ENCODE data around the gene CLDN6. TPM values are rescaled to one million over a fixed set of nuclear protein-coding genes. Genes with fewer than 3 reads are reported as not detected.

Gene CLDN6
- total and polyA plus RNA-seq, 9 of the 15 experiments (the other 6 are each of a cell fraction or from before 2014, with no cell fraction given): 0.22 to 0.75 (median 0.38) TPM; not detected in 3

- peak; percentile 92 for TF ChIP-seq BCOR (IDR thresholded peaks at IDR 0.05)
- TF ChIP-seq NELFE (IDR thresholded peaks at IDR 0.05; ENCODE audit: insufficient read depth, insufficient read length): no peak
- no peak for TF ChIP-seq NUFIP1 (IDR thresholded peaks at IDR 0.05; ENCODE audit: partially characterized antibody)
- peak; percentile 72; the same call in 1 of the 2 replicates for TF ChIP-seq MTA1 (IDR thresholded peaks at IDR 0.05; ENCODE audit: borderline replicate concordance)
- TF ChIP-seq ERF (CRISPR knock-in tag; IDR thresholded peaks at IDR 0.05): no peak
- peak; percentile 9; the same call in 1 of the 2 replicates for TF ChIP-seq TAL1 (IDR thresholded peaks at IDR 0.05)
- no peak for TF ChIP-seq ZNF184 (CRISPR knock-in tag; IDR thresholded peaks at IDR 0.05)
- no peak for TF ChIP-seq SAFB (IDR thresholded peaks at IDR 0.05; ENCODE audit: borderline replicate concordance, low read depth, low read length)
- TF ChIP-seq LEF1 (IDR thresholded peaks at IDR 0.05): peak; percentile 87
- TF ChIP-seq, protein P1, sequence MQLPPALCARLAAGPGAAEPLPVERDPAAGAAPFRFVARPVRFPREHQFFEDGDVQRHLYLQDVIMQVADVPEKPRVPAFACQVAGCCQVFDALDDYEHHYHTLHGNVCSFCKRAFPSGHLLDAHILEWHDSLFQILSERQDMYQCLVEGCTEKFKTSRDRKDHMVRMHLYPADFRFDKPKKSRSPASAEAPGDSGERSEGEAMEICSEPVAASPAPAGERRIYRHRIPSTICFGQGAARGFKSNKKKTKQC (CRISPR knock-in tag; IDR thresholded peaks at IDR 0.05): no peak
- peak; percentile 67 for TF ChIP-seq TAF1 (IDR thresholded peaks at IDR 0.05; ENCODE audit: control insufficient read depth, extremely low read depth, insufficient read depth, low read length, severe bottlenecking)
- TF ChIP-seq FOXJ3 (CRISPR knock-in tag; IDR thresholded peaks at IDR 0.05): no peak
- no peak for TF ChIP-seq ZNF77 (CRISPR knock-in tag; IDR thresholded peaks at IDR 0.05)
- TF ChIP-seq FOS (IDR thresholded peaks at IDR 0.05; ENCODE audit: extremely low read depth, insufficient read length): no peak
- TF ChIP-seq SIN3A (IDR thresholded peaks at IDR 0.05; ENCODE audit: borderline replicate concordance in 2 of 2, control insufficient read depth in 1 of 2, low read depth in 2 of 2, low read length in 2 of 2): peak in 1 of 2 experiments; percentile 33; a peak in 2 of 4 replicates
- TF ChIP-seq HDAC1 (IDR thresholded peaks at IDR 0.05): no peak
- TF ChIP-seq ETV1 (tag; conservative IDR thresholded peaks at IDR 0.05; ENCODE audit: low read depth): peak; percentile 88
Observed at GRCh38 chr16:2981177-2981898, 36.6 kb downstream of the CLDN6 start (continued).

Data from K562 (cell line).